OCI-LY7 (cell line): ENCODE measurements around the gene VASH2. TPM values are rescaled to one million over a fixed set of nuclear protein-coding genes. Genes with fewer than 3 reads are reported as not detected.

ENCODE experiments used
- BruUV-seq: library from RNA; stranded (reverse); fragments of 400-500 nt; replicated peaks from 2 replicates; lab custom pipeline; 2021; lab: Mats Ljungman, UMichigan
- CTCF ChIA-PET: fragments of 300-600 bp; sonication (Branson Sonifier 250); formaldehyde crosslinking; loops from one replicate; lab custom pipeline; 2022; ENCODE audit warnings: antibody characterized with exemption; ENCODE audit not compliant: unreplicated experiment; lab: Charles Lee
- POLR2A ChIA-PET: fragments of 300-600 bp; sonication (Branson Sonifier 250); formaldehyde crosslinking; loops from one replicate; lab custom pipeline; 2022; ENCODE audit warnings: antibody characterized with exemption; lab: Charles Lee
- DNase-seq: peaks from one replicate; pipeline ENCODE4 v3.0.0-alpha.2; 2015; ENCODE audit warnings: low spot score
- H2AFZ ChIP-seq: fragments of 200-600 bp; sonication (generic), shearing (Covaris generic); 2 replicates; pipeline ENCODE4 v1.6.1; 2014; ENCODE audit warnings: mild to moderate bottlenecking, antibody characterized with exemption, low read length, moderate library complexity
- H3K27ac ChIP-seq: fragments of 200-600 bp; sonication (generic); 2 replicates; pipeline ENCODE4 v1.5.1; 2014; ENCODE audit warnings: mixed run types, low read depth, mild to moderate bottlenecking, moderate library complexity, low read length, inconsistent platforms; ENCODE audit not compliant: poor library complexity, severe bottlenecking
- H3K36me3 ChIP-seq: fragments of 200-600 bp; sonication (generic); 2 replicates; pipeline ENCODE4 v1.6.1; 2014; ENCODE audit warnings: mild to moderate bottlenecking, antibody characterized with exemption, low read length, moderate library complexity, mixed read lengths; ENCODE audit not compliant: insufficient read depth
- H3K4me1 ChIP-seq: fragments of 200-600 bp; sonication (generic); 2 replicates; pipeline ENCODE4 v1.5.1; 2014; ENCODE audit warnings: mild to moderate bottlenecking, low read length; ENCODE audit not compliant: insufficient read depth, poor library complexity, severe bottlenecking
- H3K4me2 ChIP-seq: fragments of 200-600 bp; sonication (generic); 2 replicates; pipeline ENCODE4 v1.6.1; 2014; ENCODE audit warnings: mild to moderate bottlenecking, low read length
- H3K4me3 ChIP-seq: fragments of 200-600 bp; sonication (generic); 2 replicates; pipeline ENCODE4 v1.5.1; 2014; ENCODE audit warnings: mild to moderate bottlenecking, low read depth, low read length; ENCODE audit not compliant: poor library complexity, severe bottlenecking
- H3K79me2 ChIP-seq: fragments of 200-600 bp; sonication (generic); 2 replicates; pipeline ENCODE4 v1.6.1; 2016; ENCODE audit warnings: low read depth, mild to moderate bottlenecking, low read length, moderate library complexity, mixed read lengths; ENCODE audit not compliant: insufficient read depth
- H3K9me2 ChIP-seq: fragments of 200-600 bp; sonication (generic); 2 replicates; pipeline ENCODE4 v1.6.1; 2016; ENCODE audit warnings: mild to moderate bottlenecking, low read length, mixed read lengths; ENCODE audit not compliant: insufficient read depth
- H3K9me3 ChIP-seq: fragments of 200-600 bp; sonication (generic); 2 replicates; pipeline ENCODE4 v1.6.1; 2014; ENCODE audit warnings: mild to moderate bottlenecking, mixed run types, low read length, mixed read lengths
- H4K20me1 ChIP-seq: fragments of 200-600 bp; sonication (generic); 2 replicates; pipeline ENCODE4 v1.6.1; 2014; ENCODE audit warnings: mild to moderate bottlenecking, antibody characterized with exemption, low read length, moderate library complexity, mixed read lengths; ENCODE audit not compliant: insufficient read depth
- EZH2phosphoT487 ChIP-seq: fragments of 200-600 bp; sonication (generic); IDR thresholded peaks from 2 replicates; pipeline ENCODE4 v1.6.1; 2018; ENCODE audit warnings: low read depth, borderline replicate concordance, mild to moderate bottlenecking, mixed run types, antibody characterized with exemption, low read length, moderate library complexity, mixed read lengths
- intact Hi-C: fragments of 100-400 bp; cut with micrococcal nuclease; formaldehyde crosslinking; loops from one replicate; pipeline ENCODE4 v1.10.0; 2022; ENCODE audit not compliant: unreplicated experiment
- total RNA-seq, 2 experiments: library from RNA; depleted of rRNA in 1 of 2; stranded (reverse); fragments of >200 nt in 1 of 2; shearing (Covaris generic) in 1 of 2; gene quantifications; 2 replicates each; pipeline ENCODE4 v1.2.3, GENCODE V29; 2014 to 2022
- TF ChIP-seq, protein P1 (sequence below): fragments of 200-600 bp; sonication (generic); conservative IDR thresholded peaks from 2 replicates; pipeline ENCODE4 v1.5.1; 2014; ENCODE audit warnings: mild to moderate bottlenecking, antibody characterized with exemption, low read length, moderate library complexity, mixed read lengths

VASH2 gene
- total RNA-seq, 2 experiments from 2014 or later: 7.3 to 7.4 TPM

DNA sequence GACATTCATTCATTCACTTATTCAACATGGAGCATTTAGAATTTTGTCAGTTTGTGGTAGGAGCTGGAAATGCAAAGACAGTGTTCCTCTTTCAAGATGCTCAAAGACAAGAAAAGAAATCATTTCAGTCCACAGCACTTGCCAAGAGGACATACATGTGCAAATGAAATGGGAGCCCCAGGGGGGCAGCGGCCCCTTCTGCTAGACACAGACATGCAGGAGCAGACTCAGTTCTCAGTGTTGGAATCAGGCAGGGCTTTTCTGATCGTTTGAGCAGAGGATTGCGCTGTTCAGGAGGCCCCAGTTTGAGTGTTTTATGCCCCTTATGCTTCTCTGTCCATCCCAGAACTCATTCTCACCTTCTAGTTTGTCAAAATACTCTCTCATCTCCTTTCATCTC, 35.6 kb upstream of the VASH2 start:
- no peak for DNase-seq
- ChIA-PET POLR2A (no interaction called here), CTCF (no interaction called here)
- no peak overlapping the region for H2AFZ ChIP-seq
- H3K79me2 ChIP-seq: no peaks in the 10 kb centered on the region
- H3K4me3 ChIP-seq: no peak overlapping the region
- no peak for TF ChIP-seq EZH2phosphoT487
- TF ChIP-seq, protein P1, sequence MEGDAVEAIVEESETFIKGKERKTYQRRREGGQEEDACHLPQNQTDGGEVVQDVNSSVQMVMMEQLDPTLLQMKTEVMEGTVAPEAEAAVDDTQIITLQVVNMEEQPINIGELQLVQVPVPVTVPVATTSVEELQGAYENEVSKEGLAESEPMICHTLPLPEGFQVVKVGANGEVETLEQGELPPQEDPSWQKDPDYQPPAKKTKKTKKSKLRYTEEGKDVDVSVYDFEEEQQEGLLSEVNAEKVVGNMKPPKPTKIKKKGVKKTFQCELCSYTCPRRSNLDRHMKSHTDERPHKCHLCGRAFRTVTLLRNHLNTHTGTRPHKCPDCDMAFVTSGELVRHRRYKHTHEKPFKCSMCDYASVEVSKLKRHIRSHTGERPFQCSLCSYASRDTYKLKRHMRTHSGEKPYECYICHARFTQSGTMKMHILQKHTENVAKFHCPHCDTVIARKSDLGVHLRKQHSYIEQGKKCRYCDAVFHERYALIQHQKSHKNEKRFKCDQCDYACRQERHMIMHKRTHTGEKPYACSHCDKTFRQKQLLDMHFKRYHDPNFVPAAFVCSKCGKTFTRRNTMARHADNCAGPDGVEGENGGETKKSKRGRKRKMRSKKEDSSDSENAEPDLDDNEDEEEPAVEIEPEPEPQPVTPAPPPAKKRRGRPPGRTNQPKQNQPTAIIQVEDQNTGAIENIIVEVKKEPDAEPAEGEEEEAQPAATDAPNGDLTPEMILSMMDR: no peak
- no peak overlapping the region for H3K4me2 ChIP-seq
- H3K9me3 ChIP-seq: no peaks in the 10 kb centered on the region
- H4K20me1 ChIP-seq: no peaks in the 10 kb centered on the region
- H3K4me1 ChIP-seq: peaks cover 1% of the 10 kb centered on the region
- no peak overlapping the region for H3K27ac ChIP-seq
- H3K9me2 ChIP-seq: no peaks in the 10 kb centered on the region
- H3K36me3 ChIP-seq: no peaks in the 10 kb centered on the region
- no TSS peak for BruUV-seq
- intact Hi-C loops: loop anchor here (5.0 kb wide), 1 partner anchor 83 kb away; no protein-coding TSS in a partner anchor

DNA sequence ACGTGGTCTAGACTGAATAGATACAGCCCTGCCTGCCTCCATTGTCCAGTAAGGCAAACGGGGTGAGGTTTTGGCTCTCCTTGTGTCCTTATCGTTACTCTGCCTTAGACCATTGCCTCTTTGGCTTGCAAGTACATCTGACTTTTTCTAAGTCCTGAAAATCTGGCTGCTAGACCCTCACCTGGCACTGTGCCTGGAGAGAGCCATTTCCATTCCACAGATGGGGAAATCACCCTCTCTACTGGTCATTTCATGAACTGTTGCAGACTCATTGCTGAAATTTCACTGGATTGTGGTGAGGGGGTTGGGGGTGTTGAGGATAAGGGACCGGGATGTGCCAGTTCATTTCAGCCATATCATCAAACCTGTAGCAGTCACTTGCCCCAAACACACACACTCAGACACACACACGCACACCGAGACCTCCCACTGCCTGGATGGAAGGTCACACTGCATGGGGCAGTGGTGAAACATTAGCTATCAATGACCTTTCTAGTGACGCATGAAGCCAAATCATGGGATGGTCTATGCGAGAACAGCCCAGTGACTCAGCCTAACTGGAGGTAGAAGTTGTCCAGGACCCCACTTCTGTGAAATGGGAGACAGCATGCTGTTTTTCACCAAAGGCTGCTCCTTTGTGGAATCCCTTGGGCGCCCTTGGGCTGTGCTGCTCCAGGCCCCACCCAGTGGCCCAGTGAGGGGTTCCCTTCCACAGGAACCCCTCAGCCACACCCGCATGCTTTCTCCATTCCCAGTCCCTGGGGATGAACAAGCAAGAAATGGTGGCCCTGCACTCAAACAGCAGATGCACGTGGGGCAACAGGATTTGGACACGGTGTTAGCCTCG, 34.9 kb upstream of the VASH2 start:
- Histone ChIP-seq H3K9me2 (no peaks in the 10 kb centered on the region), H3K27ac (no peak overlapping the region), H3K79me2 (no peaks in the 10 kb centered on the region), H3K4me2 (no peak overlapping the region), H3K36me3 (no peaks in the 10 kb centered on the region), H3K9me3 (no peaks in the 10 kb centered on the region), H4K20me1 (no peaks in the 10 kb centered on the region), H3K4me1 (peaks cover 8% of the 10 kb centered on the region), H2AFZ (no peak overlapping the region), H3K4me3 (no peak overlapping the region)
- peak; percentile 33 for DNase-seq
- no peak for TF ChIP-seq EZH2phosphoT487
- TF ChIP-seq, protein P1: peak; percentile 71
- ChIA-PET POLR2A (interaction anchor here (0.6 kb wide), 1 partner anchor 298 kb away, joined by 3 read pairs; no protein-coding TSS in a partner anchor), CTCF (interaction anchor here (0.6 kb wide), 1 partner anchor 272 kb away, joined by 3 read pairs; no protein-coding TSS in a partner anchor)
- intact Hi-C loops: loop anchor here (5.0 kb wide), 1 partner anchor 82 kb away; no protein-coding TSS in a partner anchor
- no TSS peak for BruUV-seq
